ENCODE measurements around the gene RGMA. TPM values are rescaled to one million over a fixed set of nuclear protein-coding genes. Genes with fewer than 3 reads are reported as not detected.

Gene RGMA
- total and polyA plus RNA-seq, 2 of the 8 experiments (the other 6 are each of a cell fraction or from before 2014, with no cell fraction given): 19.9 to 39.8 TPM

- Histone ChIP-seq H2BK15ac (ENCODE audit: low read length) (no peak overlapping the region), H3K27me3 (replicated peaks in 1 of 4; ENCODE audit: control insufficient read depth in 3 of 4, extremely low read depth in 1 of 4, insufficient read depth in 3 of 4, low read length in 3 of 4) (peaks cover 0 to 8% (median 7%) of the 10 kb centered on the region in 4 experiments; a peak in 5 of 7 replicates), H3K27ac (ENCODE audit: low read depth, low read length) (no peak overlapping the region), H2BK20ac (ENCODE audit: low read length) (no peak overlapping the region), H4K20me1 (replicated peaks in 1 of 2; ENCODE audit: control insufficient read depth in 1 of 2, insufficient read depth in 2 of 2, low read length in 2 of 2) (peaks cover 5 to 7% of the 10 kb centered on the region in 2 experiments), H3K4ac (replicated peaks; ENCODE audit: insufficient read length, low read depth, low read length) (no peak overlapping the region), H4K8ac (ENCODE audit: extremely low read depth, insufficient read depth, low read length) (no peak overlapping the region), H2AK5ac (ENCODE audit: low read depth, low read length) (no peak overlapping the region), H3K4me3 (ENCODE audit: extremely low read depth in 1 of 4, insufficient read depth in 2 of 4, low read depth in 3 of 4, low read length in 4 of 4) (no peak overlapping the region), H3K4me1 (replicated peaks in 1 of 4; ENCODE audit: control insufficient read depth in 3 of 4, insufficient read depth in 4 of 4, low read length in 3 of 4) (peaks cover 0 to 13% (median 7%) of the 10 kb centered on the region in 4 experiments; a peak in 6 of 7 replicates), H3K9ac (replicated peaks in 1 of 4; ENCODE audit: extremely low read depth in 1 of 4, low read depth in 3 of 4, low read length in 3 of 4) (no peak overlapping the region), H3K36me3 (ENCODE audit: control insufficient read depth in 2 of 4, insufficient read depth in 4 of 4, low read length in 3 of 4) (no peaks in the 10 kb centered on the region), H3K79me2 (ENCODE audit: control insufficient read depth in 1 of 2, insufficient read depth in 2 of 2, low read length in 2 of 2) (peaks cover 0 to 40% of the 10 kb centered on the region in 2 experiments; a peak in 3 of 4 replicates), H4K5ac (ENCODE audit: insufficient read length, low read depth, low read length) (no peak overlapping the region), H3K18ac (ENCODE audit: extremely low read depth, low read length) (no peak overlapping the region; the same call in 1 of the 2 replicates), H2AFZ (ENCODE audit: low read length) (no peak overlapping the region), H4K91ac (replicated peaks; ENCODE audit: insufficient read length, low read length) (no peak overlapping the region), H3K4me2 (ENCODE audit: insufficient read depth in 1 of 2, low read depth in 2 of 2, low read length in 2 of 2) (no peak overlapping the region), H3K9me3 (ENCODE audit: insufficient read depth in 2 of 2, low read depth in 1 of 2, low read length in 1 of 2) (no peaks in the 10 kb centered on the region), H2BK5ac (ENCODE audit: low read depth, low read length) (no peak overlapping the region), H3K23me2 (ENCODE audit: low read depth, low read length) (peaks cover 9% of the 10 kb centered on the region; the same call in 1 of the 2 replicates), H3K56ac (replicated peaks; ENCODE audit: insufficient read length, low read depth, low read length) (no peak overlapping the region), H3K14ac (ENCODE audit: insufficient read length) (no peak overlapping the region), H3K79me1 (ENCODE audit: low read depth, low read length) (peaks cover 6% of the 10 kb centered on the region; the same call in 1 of the 2 replicates), H2BK120ac (replicated peaks; ENCODE audit: low read depth, low read length) (no peak overlapping the region), H2BK12ac (ENCODE audit: low read depth, low read length) (no peak overlapping the region), H3K23ac (ENCODE audit: insufficient read length) (no peak overlapping the region)
- FAIRE-seq (no peak), DNase-seq (ENCODE audit: low read depth in 1 of 2, low spot score in 2 of 2) (no peak)
- POLR2A ChIA-PET (ENCODE audit: partially characterized antibody): no interaction called here
- WGBS, 2 experiments (ENCODE audit: extremely low coverage in 1 of 2, insufficient coverage in 1 of 2, insufficient read length in 1 of 2, insufficient replicate concordance in 2 of 2, low coverage in 1 of 2, low lambda C conversion rate in 2 of 2, missing lambda C conversion rate in 1 of 2): 83% methylated on average over 1 of the region's 1 CpG; no CpG with 5 or more reads in 1 of the 2 experiments
- CTCF ChIA-PET (ENCODE audit: partially characterized antibody): interaction anchor here (0.7 to 4.4 kb wide), 13 partner anchors 10 to 285 kb away, joined by 3 to 41 read pairs (median 6); no protein-coding TSS in a partner anchor
- TF ChIP-seq TBP (IDR thresholded peaks at IDR 0.05; ENCODE audit: low read depth, low read length) (no peak), CHD1 (IDR thresholded peaks at IDR 0.05; ENCODE audit: low read depth, low read length) (no peak), JUND (IDR thresholded peaks at IDR 0.05; ENCODE audit: low read length) (no peak), BACH1 (IDR thresholded peaks at IDR 0.05; ENCODE audit: low read length) (no peak), KDM1A (IDR thresholded peaks at IDR 0.05; ENCODE audit: borderline replicate concordance, low read length) (no peak), CEBPB (IDR thresholded peaks at IDR 0.05; ENCODE audit: low read depth, low read length) (no peak), RFX5 (IDR thresholded peaks at IDR 0.05; ENCODE audit: borderline replicate concordance, low read depth, low read length) (no peak), CHD2 (IDR thresholded peaks at IDR 0.05; ENCODE audit: low read length) (no peak), CTBP2 (IDR thresholded peaks at IDR 0.05; ENCODE audit: borderline replicate concordance, insufficient read depth, insufficient read length, low read length) (no peak), RXRA (IDR thresholded peaks at IDR 0.05; ENCODE audit: insufficient read depth, low read depth, low read length) (no peak), YY1 (IDR thresholded peaks at IDR 0.05; ENCODE audit: low read depth, low read length) (no peak), KDM5A (IDR thresholded peaks at IDR 0.05; ENCODE audit: low read length) (no peak), SIN3A (conservative IDR thresholded peaks at IDR 0.05 in 1 of 2, IDR thresholded peaks at IDR 0.05 in 1 of 2; ENCODE audit: low read depth in 1 of 2, low read length in 2 of 2) (no peak)
Observed at GRCh38 chr15:93076217-93076616, 12.8 kb downstream of the RGMA start.

All from H1 (cell line).